ENCODE data around the gene CDC42BPA. TPM values are rescaled to one million over a fixed set of nuclear protein-coding genes. Genes with fewer than 3 reads are reported as not detected.

CDC42BPA gene
- total and polyA plus RNA-seq, 9 of the 15 experiments (the other 6 are each of a cell fraction or from before 2014, with no cell fraction given): 8.0 to 77.5 (median 52.1) TPM

GRCh38 chr1:227272428-227272827, 45.9 kb downstream of the CDC42BPA start:
- no peak for FAIRE-seq
- intact Hi-C loops (cut with micrococcal nuclease): no loop called here
- DNase-seq (ENCODE audit: extremely low read depth in 1 of 4, low spot score in 3 of 4): no peak
- H2AFZ ChIP-seq (ENCODE audit: low read depth, low read length): no peak overlapping the region
- BruUV-seq (replicated peaks): no TSS peak
- no peak overlapping the region for H3K4me3 ChIP-seq
- no peaks in the 10 kb centered on the region for H3K27me3 ChIP-seq (ENCODE audit: control insufficient read depth in 2 of 2, insufficient read depth in 2 of 2, low read length in 2 of 2)
- no peak overlapping the region for H3K9ac ChIP-seq (ENCODE audit: insufficient read depth in 1 of 2, low read depth in 2 of 2, low read length in 2 of 2)
- in situ Hi-C loops (cut with MboI): no loop called here
- H4K20me1 ChIP-seq (replicated peaks; ENCODE audit: control insufficient read depth, insufficient read depth, low read length): no peaks in the 10 kb centered on the region; the same call in 1 of the 2 replicates
- H3K27ac ChIP-seq (ENCODE audit: extremely low read depth, low read depth, low read length): no peak overlapping the region
- H3K79me2 ChIP-seq (ENCODE audit: control insufficient read depth, insufficient read depth, low read length): peaks cover 80% of the 10 kb centered on the region
- no peak for ATAC-seq
- ChIA-PET POLR2A (no interaction called here), CTCF (ENCODE audit: low intra/inter-chr PET ratio) (no interaction called here)
- no peak overlapping the region for H3K4me2 ChIP-seq (ENCODE audit: insufficient read depth, low read length)
- no peaks in the 10 kb centered on the region for H3K36me3 ChIP-seq (ENCODE audit: control insufficient read depth, insufficient read depth, low read length)
- no peaks in the 10 kb centered on the region for H3K9me3 ChIP-seq (replicated peaks; ENCODE audit: control insufficient read depth, insufficient read depth, low read depth, low read length)
- no peaks in the 10 kb centered on the region; a peak in 1 of 5 replicates for H3K4me1 ChIP-seq (replicated peaks in 1 of 2; ENCODE audit: control insufficient read depth in 2 of 2, insufficient read depth in 2 of 2, low read length in 2 of 2)
- TF ChIP-seq ID3 (CRISPR knock-in tag; IDR thresholded peaks at IDR 0.05): no peak
- no peak for TF ChIP-seq ID3 (tag; IDR thresholded peaks at IDR 0.05)
- TF ChIP-seq GATAD2A (IDR thresholded peaks at IDR 0.05): no peak
- no peak for TF ChIP-seq PPARD (CRISPR knock-in tag; IDR thresholded peaks at IDR 0.05)
- no peak for TF ChIP-seq ARID3A (IDR thresholded peaks at IDR 0.05; ENCODE audit: borderline replicate concordance, low read depth, low read length)
- peak; percentile 66 for TF ChIP-seq RBM25 (IDR thresholded peaks at IDR 0.05; ENCODE audit: low read depth, low read length, severe bottlenecking)
- no peak for TF ChIP-seq MEIS2 (IDR thresholded peaks at IDR 0.05; ENCODE audit: partially characterized antibody)
- TF ChIP-seq ZNF121 (CRISPR knock-in tag; conservative IDR thresholded peaks at IDR 0.05): peak; percentile 67
- H3K9me1 ChIP-seq (ENCODE audit: control insufficient read depth, insufficient read depth, low read length): no peaks in the 10 kb centered on the region
